Measurements from ENCODE around the gene SPEM1.

- TF ChIP-seq POLR2A (IDR thresholded peaks at IDR 0.05) (no peak), CTCF (IDR thresholded peaks at IDR 0.05) (no peak), EP300 (IDR thresholded peaks at IDR 0.05) (no peak), POLR2AphosphoS5 (IDR thresholded peaks at IDR 0.05) (no peak)
Measured at GRCh38 chr17:7389924-7390910, 29.9 kb upstream of the SPEM1 start.
